ENCODE results near the gene SNN. TPM values are rescaled to one million over a fixed set of nuclear protein-coding genes. Genes with fewer than 3 reads are reported as not detected.

The SNN gene
- total and polyA plus RNA-seq, 9 donors = 8.0 to 40.3 (median 18.5) TPM

GRCh38 chr16:11691771-11692170, 23.5 kb downstream of the SNN start:
- H3K36me3 ChIP-seq = no peaks in the 10 kb centered on the region
- intact Hi-C loops (cut with DNase I) = no loop called here
- DNase-seq = no peak
- no peak overlapping the region for H3K4me3 ChIP-seq
- TF ChIP-seq CTCF (IDR thresholded peaks at IDR 0.05) = no peak
- WGBS, 3 donors = 93% methylated on average over 15 of the region's 15 CpGs
- H3K4me1 ChIP-seq (ENCODE audit: insufficient read depth) = peaks cover 8% of the 10 kb centered on the region
- no peak overlapping the region for H3K27ac ChIP-seq
- no peaks in the 10 kb centered on the region for H3K27me3 ChIP-seq
- no peaks in the 10 kb centered on the region for H3K9me3 ChIP-seq

GRCh38 chr16:11692171-11692570, 23.9 kb downstream of the SNN start:
- Histone ChIP-seq H3K27ac (no peak overlapping the region), H3K4me1 (ENCODE audit: insufficient read depth) (peaks cover 8% of the 10 kb centered on the region), H3K27me3 (no peaks in the 10 kb centered on the region), H3K9me3 (no peaks in the 10 kb centered on the region), H3K4me3 (no peak overlapping the region), H3K36me3 (no peaks in the 10 kb centered on the region)
- WGBS, 3 donors = 83 to 84% (median 83%) methylated on average over 8 of the region's 8 CpGs
- intact Hi-C loops (cut with DNase I) = no loop called here
- TF ChIP-seq EP300 (IDR thresholded peaks at IDR 0.05) (no peak), CTCF (IDR thresholded peaks at IDR 0.05) (no peak), POLR2A (IDR thresholded peaks at IDR 0.05) (no peak)
- no peak for DNase-seq

- no peak for TF ChIP-seq POLR2A (IDR thresholded peaks at IDR 0.05)
- no peak for TF ChIP-seq CTCF (IDR thresholded peaks at IDR 0.05)
- no peaks in the 10 kb centered on the region for H3K27me3 ChIP-seq
- H3K4me3 ChIP-seq = no peak overlapping the region
- H3K27ac ChIP-seq = no peak overlapping the region
- no peaks in the 10 kb centered on the region for H3K9me3 ChIP-seq
- intact Hi-C loops (cut with DNase I) = no loop called here
- peaks cover 3% of the 10 kb centered on the region for H3K4me1 ChIP-seq (ENCODE audit: insufficient read depth)
- no peaks in the 10 kb centered on the region for H3K36me3 ChIP-seq
- DNase-seq = no peak
- WGBS, 3 donors = 88 to 94% (median 90%) methylated on average over 6 of the region's 6 CpGs
Observed at GRCh38 chr16:11692651-11693050, 24.4 kb downstream of the SNN start.

GRCh38 chr16:11696266-11697012, 28.2 kb downstream of the SNN start:
- Histone ChIP-seq H3K4me3 (no peak overlapping the region), H3K9me3 (no peaks in the 10 kb centered on the region), H3K4me1 (ENCODE audit: insufficient read depth) (no peaks in the 10 kb centered on the region), H3K27me3 (no peaks in the 10 kb centered on the region), H3K27ac (no peak overlapping the region), H3K36me3 (no peaks in the 10 kb centered on the region)
- intact Hi-C loops (cut with DNase I) = no loop called here
- DNase-seq = no peak
- TF ChIP-seq POLR2A (IDR thresholded peaks at IDR 0.05) (no peak), EP300 (IDR thresholded peaks at IDR 0.05) (no peak), CTCF (IDR thresholded peaks at IDR 0.05) (no peak)
- 93 to 95% (median 94%) methylated on average over 12 of the region's 12 CpGs for WGBS, 3 donors

Measured in ovary (tissue), 9 donors.